HG02938 (cell line): ENCODE data around the gene ENAH.
"Not testable (repeated sequence)": the region's sequence is repeated elsewhere in the genome, so short reads cannot be mapped to it uniquely, and the experiment has no call there.

ENCODE experiments used
- ATAC-seq: cut with Tn5 transposase; IDR thresholded peaks from one replicate; pipeline ENCODE4 v1.9.1; 2021; ENCODE audit warnings: mild to moderate bottlenecking, moderate library complexity; ENCODE audit not compliant: unreplicated experiment

The ENAH gene

GRCh38 chr1:225677350-225678124 lies 24.6 kb upstream of the ENAH start:
- no peak for ATAC-seq

DNA sequence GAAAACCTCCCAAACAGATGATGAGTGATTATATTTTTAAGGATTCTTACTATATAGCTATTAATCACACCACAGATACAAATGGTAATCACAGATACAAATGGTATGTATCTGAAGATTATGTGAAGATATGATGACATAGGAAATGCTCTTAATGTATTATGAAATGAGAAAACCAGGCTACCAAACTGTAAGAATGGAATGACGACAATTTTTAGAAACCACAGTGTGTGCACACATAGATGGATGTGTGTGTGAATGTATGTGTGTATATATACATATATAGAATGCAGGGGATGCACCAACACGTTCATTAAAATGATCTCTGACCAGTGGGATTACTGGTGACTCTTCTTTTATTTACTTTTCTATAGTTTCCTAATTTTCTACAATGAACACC lies 21.5 kb upstream of the ENAH start:
- no peak for ATAC-seq

DNA sequence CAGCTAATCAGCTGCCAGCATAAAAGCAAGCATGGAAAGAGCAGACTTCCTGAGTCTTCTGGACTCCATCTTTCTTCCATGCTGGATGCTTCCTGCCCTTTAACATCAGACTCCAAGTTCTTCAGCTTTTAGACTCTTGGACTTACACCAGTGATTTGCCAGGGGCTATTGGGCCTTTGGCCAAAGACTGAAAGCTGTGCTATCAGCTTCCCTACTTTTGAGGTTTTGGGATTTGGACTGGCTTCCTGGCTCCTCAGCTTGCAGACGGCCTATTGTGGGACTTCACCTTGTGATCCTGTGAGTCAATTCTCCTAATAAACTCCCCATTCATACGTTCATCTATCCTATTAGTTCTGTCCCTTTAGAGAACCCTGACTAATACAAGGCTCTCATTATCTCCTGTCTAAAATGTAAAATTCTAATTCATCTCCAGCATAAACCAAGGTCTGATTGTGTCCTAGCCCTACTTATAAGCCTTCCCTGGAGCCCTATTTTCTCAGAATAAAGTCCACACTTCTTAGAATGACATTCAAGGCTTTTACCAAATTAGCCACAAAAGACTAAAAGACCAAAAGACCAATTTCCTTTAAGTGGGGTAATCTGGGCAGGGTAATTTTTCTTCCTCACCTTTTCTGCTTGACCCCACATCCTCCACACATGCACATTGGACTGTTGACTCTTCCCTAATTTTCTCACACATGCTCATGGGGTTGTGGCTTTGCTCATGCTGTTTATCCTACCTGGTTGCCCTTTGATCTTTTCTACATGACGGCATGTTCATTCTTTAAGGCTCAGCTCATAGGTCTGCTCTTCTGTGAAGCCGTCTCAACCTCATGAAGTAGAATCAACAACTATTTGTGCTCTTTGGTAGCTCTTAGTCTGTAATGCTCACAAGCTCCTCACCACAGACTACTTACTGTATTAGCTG lies 18.1 kb upstream of the ENAH start:
- ATAC-seq, result no peak

GRCh38 chr1:225670356-225670755 lies 17.4 kb upstream of the ENAH start:
- no peak for ATAC-seq

- ATAC-seq, result no peak
These were observed 15.3 kb upstream of the ENAH start for GRCh38 chr1:225668222-225668621.

DNA sequence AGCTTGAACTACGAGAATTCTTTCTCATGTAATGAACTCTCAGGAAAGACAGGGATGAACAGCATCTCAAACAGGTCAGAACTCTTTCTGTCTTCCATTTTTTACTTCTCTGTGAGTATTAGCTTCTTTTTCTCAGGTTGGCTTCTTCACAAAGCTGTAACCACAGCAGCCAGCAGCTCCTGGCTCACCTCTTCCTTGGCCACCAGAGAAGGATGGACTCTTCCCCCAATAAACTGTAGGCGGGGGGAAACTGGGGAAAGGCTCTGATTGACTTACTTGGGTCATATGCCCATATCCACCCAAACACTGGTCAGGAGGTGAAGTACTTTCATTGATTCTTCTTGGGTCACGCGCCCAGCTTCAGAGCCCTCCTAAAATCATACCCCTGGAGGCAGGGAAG lies 14.4 kb upstream of the ENAH start:
- no peak for ATAC-seq

DNA sequence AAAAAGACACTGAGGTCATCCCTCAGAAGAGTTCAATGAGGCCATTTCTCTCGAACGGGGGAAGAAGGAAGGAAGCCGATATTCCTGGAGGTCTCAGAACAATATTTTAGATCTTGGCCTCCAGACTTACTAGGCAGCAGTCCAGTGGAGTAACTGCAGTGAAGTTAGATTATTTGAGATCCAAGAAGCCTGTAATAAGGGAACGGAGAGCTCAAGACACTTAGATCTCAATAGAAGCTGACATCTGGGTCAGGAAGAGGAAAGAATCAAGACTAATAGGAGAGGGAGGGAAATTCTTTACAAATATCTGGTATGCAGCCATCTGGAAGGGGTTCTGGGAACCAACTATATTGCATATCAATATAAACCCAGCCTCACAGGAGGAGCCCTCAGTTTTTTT lies 13.6 kb upstream of the ENAH start:
- ATAC-seq, result no peak

- no peak for ATAC-seq
These were observed 11.8 kb upstream of the ENAH start for GRCh38 chr1:225664762-225665161.

GRCh38 chr1:225662155-225662554 lies 9.2 kb upstream of the ENAH start:
- no peak for ATAC-seq

- no peak for ATAC-seq
These were observed 7.6 kb upstream of the ENAH start for GRCh38 chr1:225660544-225660946.

GRCh38 chr1:225658041-225658440 lies 5.1 kb upstream of the ENAH start:
- no peak for ATAC-seq

DNA sequence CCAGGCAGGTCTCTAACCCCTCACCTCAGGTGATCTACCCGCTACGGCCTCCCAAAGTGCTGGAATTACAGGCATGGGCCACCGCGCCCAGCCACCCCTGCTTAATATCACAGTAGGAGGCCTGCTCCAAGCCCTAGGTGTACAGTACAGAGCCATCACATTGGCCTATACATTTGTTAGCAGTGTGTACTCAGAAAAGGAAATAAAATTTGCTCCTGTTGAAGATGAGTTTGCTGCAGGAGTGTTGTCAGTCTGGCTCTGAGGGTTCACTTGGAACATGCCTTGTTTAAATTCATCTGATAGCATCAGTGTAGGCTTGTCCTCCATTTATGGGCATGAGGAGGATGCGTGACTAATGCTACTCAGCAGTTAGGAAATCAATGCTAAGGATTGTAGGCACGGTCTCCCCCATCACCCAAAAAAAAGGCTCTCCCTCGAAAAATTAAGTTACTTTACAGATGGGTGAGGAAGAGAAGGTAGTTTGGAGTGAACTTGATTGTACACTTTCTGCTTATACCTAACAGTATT lies 4.6 kb upstream of the ENAH start:
- no peak for ATAC-seq

- not testable (repeated sequence) for ATAC-seq
These were observed 3.3 kb upstream of the ENAH start for GRCh38 chr1:225656259-225656655.

GRCh38 chr1:225655509-225656258 lies 2.8 kb upstream of the ENAH start:
- ATAC-seq, result no peak

GRCh38 chr1:225654688-225655508 lies 2.0 kb upstream of the ENAH start:
- no peak for ATAC-seq

DNA sequence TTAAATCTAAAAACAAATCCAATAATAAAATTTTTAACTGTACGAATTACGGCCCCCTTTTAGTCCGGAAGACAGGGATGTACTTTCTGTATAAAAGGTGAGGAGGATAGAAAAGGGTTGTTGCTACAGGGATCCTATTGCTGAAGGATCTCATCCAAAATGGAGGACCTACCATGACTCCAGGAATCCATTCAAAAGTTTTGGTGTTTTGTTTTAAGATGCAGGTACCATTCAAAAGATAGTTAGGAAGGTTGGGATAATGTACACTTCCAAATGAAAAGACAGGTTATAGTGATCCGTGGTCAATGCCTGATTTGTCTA lies 1.3 kb upstream of the ENAH start:
- no peak for ATAC-seq

DNA sequence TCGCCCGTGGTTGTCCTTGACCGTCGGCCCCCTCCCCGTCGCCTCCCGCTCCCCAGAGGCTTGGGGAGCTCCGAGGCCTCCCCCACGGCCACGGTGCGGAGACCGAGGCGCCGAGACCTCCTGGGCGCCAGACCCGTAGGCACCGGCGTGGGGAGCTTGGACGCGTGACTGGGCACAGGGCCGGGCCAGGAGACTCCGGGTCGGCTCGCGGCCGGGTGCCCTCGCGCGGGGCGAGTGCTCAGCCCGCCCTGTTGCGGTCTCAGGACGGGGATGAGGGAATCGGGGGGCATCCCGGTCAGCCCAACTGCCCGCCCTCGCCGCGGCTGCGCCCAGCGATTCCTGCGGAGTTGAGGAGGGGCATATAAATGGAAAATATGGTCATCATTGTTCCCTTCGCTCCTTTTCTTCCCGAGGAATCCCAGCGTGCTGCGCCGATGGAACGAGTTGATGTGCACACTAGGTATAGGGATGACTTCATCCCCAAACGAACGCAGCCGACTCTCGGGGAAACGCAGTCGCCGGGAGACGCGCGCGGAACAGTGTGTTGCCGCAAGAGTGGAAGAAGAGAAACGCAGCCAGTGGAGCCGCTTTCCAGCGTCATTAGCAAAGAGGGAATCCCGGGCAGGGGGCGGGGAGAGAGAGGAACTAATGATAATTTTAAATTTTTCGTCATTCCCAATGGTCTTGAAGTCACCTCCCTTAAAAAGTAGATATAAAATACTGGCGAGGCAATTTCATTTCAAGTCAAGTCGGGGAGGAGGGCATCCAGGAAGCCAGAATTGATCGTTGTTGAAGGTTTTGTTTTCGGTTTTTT lies 747 bp upstream of the ENAH start:
- ATAC-seq, result no peak

- no peak for ATAC-seq
These were observed 823 bp downstream of the ENAH start for GRCh38 chr1:225651872-225652728.
